ENCODE data around the gene FSIP2. TPM values are rescaled to one million over a fixed set of nuclear protein-coding genes. Genes with fewer than 3 reads are reported as not detected.

FSIP2 gene
- total and polyA plus RNA-seq, 10 of the 15 experiments (the other 5 are each of a cell fraction or from before 2014, with no cell fraction given): 0.03 to 1.3 (median 0.13) TPM

GRCh38 chr2:185880396-185880795 lies 141.8 kb downstream of the FSIP2 start:
- H3K27me3 ChIP-seq (replicated peaks in 1 of 2; ENCODE audit: control insufficient read depth in 2 of 2, insufficient read depth in 2 of 2, low read length in 1 of 2): no peaks in the 10 kb centered on the region
- in situ Hi-C loops (cut with MboI): no loop called here
- no peaks in the 10 kb centered on the region for H3K79me2 ChIP-seq (ENCODE audit: control insufficient read depth, insufficient read depth, low read length)
- H3K4me2 ChIP-seq (ENCODE audit: control insufficient read depth, insufficient read depth): no peak overlapping the region
- RAD21 ChIA-PET (ENCODE audit: unreplicated experiment): no interaction called here
- TF ChIP-seq BMI1 (IDR thresholded peaks at IDR 0.05; ENCODE audit: borderline replicate concordance) (no peak), ZBTB4 (CRISPR knock-in tag; IDR thresholded peaks at IDR 0.05) (no peak), BACH1 (IDR thresholded peaks at IDR 0.05; ENCODE audit: borderline replicate concordance) (no peak), CREM (IDR thresholded peaks at IDR 0.05; ENCODE audit: low read depth) (no peak), SUPT20H (IDR thresholded peaks at IDR 0.05; ENCODE audit: borderline replicate concordance, control insufficient read depth, low read depth, low read length) (no peak), SKIL (IDR thresholded peaks at IDR 0.05; ENCODE audit: low read depth, poor library complexity, severe bottlenecking) (no peak), ASH2L (IDR thresholded peaks at IDR 0.05; ENCODE audit: borderline replicate concordance, low read depth) (no peak), MYB (IDR thresholded peaks at IDR 0.05; ENCODE audit: borderline replicate concordance, low read depth, low read length) (no peak), ETV6 (conservative IDR thresholded peaks at IDR 0.05 in 1 of 2, IDR thresholded peaks at IDR 0.05 in 1 of 2; ENCODE audit: borderline replicate concordance in 1 of 2, low read depth in 1 of 2) (no peak), HDAC2 (IDR thresholded peaks at IDR 0.05) (no peak), NBN (IDR thresholded peaks at IDR 0.05) (no peak), STAT1 (conservative IDR thresholded peaks at IDR 0.05) (no peak)
- TF ChIP-seq, protein P1, sequence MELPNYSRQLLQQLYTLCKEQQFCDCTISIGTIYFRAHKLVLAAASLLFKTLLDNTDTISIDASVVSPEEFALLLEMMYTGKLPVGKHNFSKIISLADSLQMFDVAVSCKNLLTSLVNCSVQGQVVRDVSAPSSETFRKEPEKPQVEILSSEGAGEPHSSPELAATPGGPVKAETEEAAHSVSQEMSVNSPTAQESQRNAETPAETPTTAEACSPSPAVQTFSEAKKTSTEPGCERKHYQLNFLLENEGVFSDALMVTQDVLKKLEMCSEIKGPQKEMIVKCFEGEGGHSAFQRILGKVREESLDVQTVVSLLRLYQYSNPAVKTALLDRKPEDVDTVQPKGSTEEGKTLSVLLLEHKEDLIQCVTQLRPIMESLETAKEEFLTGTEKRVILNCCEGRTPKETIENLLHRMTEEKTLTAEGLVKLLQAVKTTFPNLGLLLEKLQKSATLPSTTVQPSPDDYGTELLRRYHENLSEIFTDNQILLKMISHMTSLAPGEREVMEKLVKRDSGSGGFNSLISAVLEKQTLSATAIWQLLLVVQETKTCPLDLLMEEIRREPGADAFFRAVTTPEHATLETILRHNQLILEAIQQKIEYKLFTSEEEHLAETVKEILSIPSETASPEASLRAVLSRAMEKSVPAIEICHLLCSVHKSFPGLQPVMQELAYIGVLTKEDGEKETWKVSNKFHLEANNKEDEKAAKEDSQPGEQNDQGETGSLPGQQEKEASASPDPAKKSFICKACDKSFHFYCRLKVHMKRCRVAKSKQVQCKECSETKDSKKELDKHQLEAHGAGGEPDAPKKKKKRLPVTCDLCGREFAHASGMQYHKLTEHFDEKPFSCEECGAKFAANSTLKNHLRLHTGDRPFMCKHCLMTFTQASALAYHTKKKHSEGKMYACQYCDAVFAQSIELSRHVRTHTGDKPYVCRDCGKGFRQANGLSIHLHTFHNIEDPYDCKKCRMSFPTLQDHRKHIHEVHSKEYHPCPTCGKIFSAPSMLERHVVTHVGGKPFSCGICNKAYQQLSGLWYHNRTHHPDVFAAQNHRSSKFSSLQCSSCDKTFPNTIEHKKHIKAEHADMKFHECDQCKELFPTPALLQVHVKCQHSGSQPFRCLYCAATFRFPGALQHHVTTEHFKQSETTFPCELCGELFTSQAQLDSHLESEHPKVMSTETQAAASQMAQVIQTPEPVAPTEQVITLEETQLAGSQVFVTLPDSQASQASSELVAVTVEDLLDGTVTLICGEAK (IDR thresholded peaks at IDR 0.05; ENCODE audit: borderline replicate concordance): no peak
- no peaks in the 10 kb centered on the region for H3K9me3 ChIP-seq (replicated peaks; ENCODE audit: control insufficient read depth, insufficient read depth, low read length)
- POLR2A ChIA-PET: no interaction called here
- SMC1A ChIA-PET (ENCODE audit: uncharacterized antibody, unreplicated experiment): no interaction called here
- no peak overlapping the region for H2AFZ ChIP-seq (ENCODE audit: control insufficient read depth, low read depth, low read length)
- H4K20me1 ChIP-seq (ENCODE audit: control insufficient read depth, insufficient read depth): no peaks in the 10 kb centered on the region
- FAIRE-seq (no peak), DNase-seq (ENCODE audit: low read depth, low spot score) (no peak), ATAC-seq (no peak)
- H3K4me3 ChIP-seq: no peak overlapping the region
- no peaks in the 10 kb centered on the region for H3K4me1 ChIP-seq (ENCODE audit: control insufficient read depth, insufficient read depth, low read length)
- no peak overlapping the region for H3K9ac ChIP-seq (ENCODE audit: control insufficient read depth, insufficient read depth, low read length)
- intact Hi-C loops (cut with micrococcal nuclease; ENCODE audit: unreplicated experiment): no loop called here
- H3K36me3 ChIP-seq (ENCODE audit: control insufficient read depth in 2 of 2, insufficient read depth in 2 of 2, low read length in 1 of 2): no peaks in the 10 kb centered on the region
- CTCF ChIA-PET: no interaction called here
- 3% methylated on average over 2 of the region's 2 CpGs for WGBS (ENCODE audit: insufficient coverage, insufficient replicate concordance, low lambda C conversion rate, missing lambda C conversion rate)
- no peak overlapping the region for H3K27ac ChIP-seq (ENCODE audit: control insufficient read depth, insufficient read depth)
- no TSS peak for BruUV-seq (replicated peaks)
